GM21717 (cell line): ENCODE data around the gene STK11.
"Not testable (repeated sequence)": the region's sequence is repeated elsewhere in the genome, so short reads cannot be mapped to it uniquely, and the experiment has no call there.

Source experiments
- ATAC-seq: cut with Tn5 transposase; IDR thresholded peaks from one replicate; pipeline ENCODE4 v1.9.1; 2021; ENCODE audit warnings: mild to moderate bottlenecking, moderate library complexity; ENCODE audit not compliant: unreplicated experiment

The STK11 gene

DNA sequence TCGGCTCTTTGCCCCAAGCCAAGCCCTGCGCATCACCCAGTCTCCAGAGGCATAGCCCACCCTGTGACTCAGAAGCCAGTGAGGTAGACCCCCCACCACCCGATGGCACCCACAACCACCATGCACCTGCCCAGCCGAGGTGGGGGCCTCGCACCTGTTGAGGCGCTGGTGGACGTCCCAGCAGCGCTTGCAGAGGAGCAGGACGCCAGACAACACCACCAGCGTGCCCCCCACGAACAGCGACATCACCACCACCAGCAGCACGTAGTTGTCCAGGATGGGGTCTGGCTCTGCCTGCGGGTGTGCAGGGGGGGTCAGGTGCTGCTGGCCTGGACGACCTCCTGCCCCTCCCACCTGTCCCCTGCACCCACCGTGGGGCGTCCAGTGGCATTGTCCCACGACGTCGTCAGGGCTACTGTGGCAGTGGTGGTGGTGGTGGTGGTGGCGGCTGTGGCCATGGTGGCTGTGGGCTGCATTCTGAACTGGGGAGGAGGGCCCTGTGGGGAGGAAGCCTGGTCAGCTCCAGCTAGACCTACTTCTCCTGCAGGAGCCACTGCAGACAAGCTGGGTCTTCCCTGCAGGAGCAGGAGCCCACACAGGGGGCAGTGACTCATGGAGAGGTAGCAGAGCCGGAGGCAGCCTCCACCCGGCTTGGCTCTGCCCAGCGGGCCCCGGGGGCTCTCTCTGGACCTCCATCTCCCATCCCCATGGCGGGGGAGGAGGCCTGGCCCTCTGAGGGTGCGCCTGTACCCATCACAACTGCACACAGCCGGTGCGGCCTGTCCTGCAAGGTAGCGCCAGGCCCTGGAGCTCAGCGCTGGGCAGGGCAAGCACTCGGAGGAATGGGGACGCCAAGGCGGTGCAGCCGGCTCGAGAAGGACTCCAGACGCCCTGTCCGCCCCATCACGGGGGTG lies 30.3 kb downstream of the STK11 start:
- no peak for ATAC-seq

GRCh38 chr19:1236576-1236975 lies 31.0 kb downstream of the STK11 start:
- no peak for ATAC-seq

- no peak for ATAC-seq
Measured at GRCh38 chr19:1237027-1237659, 31.6 kb downstream of the STK11 start.

DNA sequence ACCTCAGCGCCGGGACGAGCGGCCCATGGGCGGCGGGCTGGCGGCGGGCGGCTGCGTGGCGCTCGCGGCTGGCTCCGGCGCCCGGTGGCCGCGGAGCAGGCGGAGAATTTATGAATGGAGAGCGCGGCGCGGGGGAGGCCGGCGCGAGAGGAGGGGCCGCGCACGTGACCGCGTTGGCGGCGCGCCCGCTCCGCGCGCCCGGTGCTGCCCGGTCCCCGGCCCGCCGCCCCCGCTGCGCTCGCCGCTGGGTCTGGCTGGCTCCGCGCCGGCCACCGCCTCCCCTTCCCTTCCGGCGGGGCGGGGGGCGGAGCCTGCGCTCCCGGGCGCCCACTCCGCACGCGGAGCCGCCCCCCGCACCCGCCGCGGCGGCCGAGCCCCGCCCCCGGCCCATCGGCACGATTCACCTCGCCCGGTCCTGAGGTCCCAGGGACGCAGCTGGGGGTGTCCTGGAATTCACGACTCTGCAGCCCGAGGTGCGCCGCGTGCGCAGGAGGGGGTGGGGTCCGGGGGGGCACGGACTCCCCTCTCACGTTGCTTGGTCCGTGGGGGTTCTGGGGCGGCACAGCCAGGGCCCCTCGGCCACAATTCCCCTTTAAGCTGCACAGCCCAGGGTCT lies 32.3 kb downstream of the STK11 start, which contains the start of gene CBARP:
Gene CBARP (minus strand): TSS at position 252 of the 615 bp plus-strand sequence. CDS start 1,905 bp downstream, outside the sequence.
- no peak for ATAC-seq

DNA sequence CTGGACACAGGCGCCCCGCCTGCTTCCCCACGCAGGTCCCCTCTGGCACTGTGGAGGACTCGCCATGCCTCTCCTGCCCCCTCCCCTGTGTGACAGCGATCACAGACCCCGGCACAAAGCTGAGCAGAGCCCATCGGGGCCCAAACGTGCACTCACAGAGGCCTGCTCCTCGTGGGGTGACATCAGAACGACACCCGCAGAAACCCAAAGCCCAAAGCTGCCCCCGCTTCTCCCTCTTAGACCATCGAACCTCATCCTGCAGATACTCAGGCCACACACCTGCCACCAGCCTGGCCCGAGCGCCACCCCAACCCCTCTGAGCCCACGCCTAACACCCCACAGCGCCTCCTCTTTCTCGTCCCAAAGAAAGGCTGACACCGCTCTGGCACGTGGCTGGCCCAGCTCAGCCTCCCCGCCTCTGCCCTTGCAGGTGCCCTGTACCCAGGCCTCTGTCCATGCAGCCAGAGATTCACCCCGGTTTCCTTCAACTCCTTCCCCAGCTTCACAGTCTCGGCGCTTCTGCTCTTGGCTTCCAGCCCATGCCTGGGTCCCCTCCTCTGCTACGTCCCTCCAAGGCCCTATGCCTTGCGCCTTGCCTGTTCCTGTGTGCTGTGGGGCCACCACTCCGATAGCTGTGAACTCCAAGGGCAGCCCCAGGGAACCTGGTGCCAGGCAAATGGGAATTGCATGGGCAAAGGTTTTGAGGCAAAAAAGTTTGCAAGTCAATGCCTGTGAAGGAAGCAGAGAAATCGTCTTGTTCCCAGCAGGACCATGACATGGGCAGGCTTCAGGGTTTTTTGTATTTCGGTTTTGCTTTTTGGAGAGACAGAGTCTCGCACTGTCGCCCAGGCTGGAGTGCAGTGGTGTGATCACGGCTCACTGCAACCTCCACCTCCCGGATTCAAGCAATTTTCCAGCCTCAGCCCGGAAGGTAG lies 33.1 kb downstream of the STK11 start:
- no peak for ATAC-seq

DNA sequence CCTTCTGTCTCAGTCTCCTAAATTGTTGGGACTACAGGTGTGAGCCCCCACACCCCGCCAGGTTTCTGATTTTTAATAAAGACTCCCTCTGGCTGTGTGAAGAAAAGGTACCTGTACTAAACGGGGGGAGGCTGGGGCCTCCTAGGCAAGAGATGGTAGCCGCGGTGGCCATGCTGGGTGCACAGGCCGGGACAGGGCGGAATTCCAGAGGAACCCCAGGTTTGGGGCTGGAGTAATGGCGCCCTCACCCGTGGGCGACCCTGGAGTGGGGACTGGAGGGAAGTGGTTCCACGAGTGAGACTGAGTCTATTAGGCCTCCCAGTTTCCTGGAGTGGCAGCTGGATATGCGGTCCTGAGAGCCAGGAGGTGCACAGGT lies 33.8 kb downstream of the STK11 start:
- no peak for ATAC-seq

DNA sequence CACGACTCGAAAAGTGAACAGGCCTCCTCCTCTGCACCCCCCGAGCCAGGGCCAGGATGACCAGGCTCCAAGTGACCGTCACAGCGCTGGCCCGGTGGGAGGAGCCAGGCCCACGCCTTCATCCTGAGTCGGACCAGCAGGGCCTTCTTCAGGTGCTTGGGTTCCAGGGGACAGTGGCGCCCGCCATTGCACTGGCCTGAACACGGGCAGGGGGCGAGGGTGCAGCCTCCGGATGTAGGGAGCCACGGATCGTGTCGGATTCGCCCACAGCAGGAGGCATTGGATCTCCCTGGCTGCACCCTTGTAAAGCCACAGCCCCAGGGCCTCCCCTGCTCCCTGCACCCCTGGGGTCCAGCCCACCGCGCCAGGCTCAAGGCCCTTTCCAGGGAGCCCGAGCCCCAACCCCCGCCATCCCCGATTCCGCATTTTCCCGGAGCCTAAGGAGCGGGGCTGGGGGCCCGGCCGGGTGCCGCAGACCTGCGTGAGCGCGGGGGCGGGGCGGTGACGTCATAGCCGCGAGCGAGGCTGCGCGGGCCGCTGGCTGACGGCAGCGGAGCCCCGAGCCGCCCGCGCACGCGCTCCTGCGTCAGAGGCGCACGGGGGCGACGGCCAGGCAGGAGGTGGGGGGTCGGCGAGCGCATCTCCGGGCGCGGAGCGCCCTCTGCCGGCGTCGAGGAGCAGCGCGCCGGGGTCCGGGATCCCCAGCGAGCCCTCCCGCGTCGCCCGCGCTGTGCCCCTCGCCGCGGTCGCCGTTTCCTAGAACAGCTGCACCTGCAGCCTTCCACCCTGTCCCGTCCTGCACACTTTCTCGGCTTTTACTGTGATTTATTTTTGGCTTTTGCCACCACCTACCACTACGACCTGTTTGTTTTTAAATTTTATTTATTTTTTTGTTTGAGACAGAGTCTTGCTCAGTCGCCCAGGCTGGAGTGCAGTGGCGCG lies 34.5 kb downstream of the STK11 start:
- ATAC-seq, result peak; percentile 28

GRCh38 chr19:1240925-1241324 lies 35.3 kb downstream of the STK11 start:
- ATAC-seq, result no peak

DNA sequence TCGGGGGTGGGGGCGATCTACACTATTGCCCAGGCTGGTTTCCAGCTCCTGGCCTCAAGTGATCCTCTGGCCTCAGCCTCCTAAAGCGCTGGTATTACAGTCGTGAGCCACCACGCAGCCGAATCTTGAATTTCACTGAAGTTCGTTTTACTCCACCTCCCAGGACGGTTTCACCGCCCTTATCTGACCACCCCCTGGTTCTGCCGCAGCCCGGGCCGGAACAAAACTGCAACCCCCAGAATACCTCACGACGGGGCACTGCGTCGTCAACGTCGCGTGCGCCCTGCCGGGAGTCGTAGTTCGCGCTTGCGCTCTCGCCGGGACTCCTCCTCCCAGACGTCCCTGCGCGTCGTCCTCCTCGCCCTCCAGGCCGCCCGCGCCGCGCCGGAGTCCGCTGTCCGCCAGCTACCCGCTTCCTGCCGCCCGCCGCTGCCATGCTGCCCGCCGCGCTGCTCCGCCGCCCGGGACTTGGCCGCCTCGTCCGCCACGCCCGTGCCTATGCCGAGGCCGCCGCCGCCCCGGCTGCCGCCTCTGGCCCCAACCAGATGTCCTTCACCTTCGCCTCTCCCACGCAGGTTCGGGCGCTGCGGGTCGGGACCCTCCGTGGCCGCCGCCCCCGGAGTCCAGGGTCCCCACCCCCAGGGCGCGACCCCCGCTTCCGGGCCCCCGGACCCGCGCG lies 36.0 kb downstream of the STK11 start, which contains the start of gene ATP5F1D:
Gene ATP5F1D (plus strand): TSS at position 335 of the 679 bp plus-strand sequence. CDS start 100 bp downstream, at position 435.
- ATAC-seq, result no peak

GRCh38 chr19:1243768-1244692 lies 38.5 kb downstream of the STK11 start:
- ATAC-seq, result no peak

DNA sequence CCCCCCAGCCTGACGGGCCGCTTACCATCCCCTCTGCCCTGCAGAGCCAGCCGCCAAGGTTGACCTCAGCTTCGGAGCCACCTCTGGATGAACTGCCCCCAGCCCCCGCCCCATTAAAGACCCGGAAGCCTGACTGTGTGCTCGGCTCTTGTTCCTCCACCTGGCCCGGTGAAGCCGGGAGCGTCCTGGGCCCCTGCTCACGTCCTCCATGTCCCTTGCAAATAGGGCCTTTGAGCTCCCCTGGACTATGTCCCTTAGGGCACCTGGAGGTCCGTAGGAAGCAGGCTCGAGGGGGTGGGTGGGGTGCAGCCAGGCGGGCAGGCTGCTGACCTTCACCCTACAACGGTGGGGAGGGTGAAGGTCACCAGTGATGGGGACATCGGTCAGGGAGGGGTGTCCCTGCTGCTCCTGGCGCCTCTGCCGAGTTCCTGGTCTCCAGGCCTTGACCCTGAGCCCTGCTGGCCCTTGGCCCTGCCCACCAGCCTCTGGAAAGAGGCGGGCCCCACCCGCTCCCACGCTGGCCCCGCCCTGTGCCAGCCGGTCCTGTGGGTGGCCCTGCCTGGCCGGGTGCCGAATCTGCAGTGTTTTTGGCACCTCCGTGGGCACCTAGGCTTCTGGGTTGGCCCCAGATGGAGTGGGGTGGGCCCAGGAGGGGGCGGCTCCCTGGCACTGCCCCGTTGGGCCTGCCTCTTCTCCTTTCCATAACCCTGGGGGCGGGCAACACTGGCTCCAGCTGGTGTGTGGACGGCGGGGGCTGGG lies 39.3 kb downstream of the STK11 start:
- no peak for ATAC-seq

GRCh38 chr19:1245494-1246264 lies 40.1 kb downstream of the STK11 start:
- no peak for ATAC-seq

DNA sequence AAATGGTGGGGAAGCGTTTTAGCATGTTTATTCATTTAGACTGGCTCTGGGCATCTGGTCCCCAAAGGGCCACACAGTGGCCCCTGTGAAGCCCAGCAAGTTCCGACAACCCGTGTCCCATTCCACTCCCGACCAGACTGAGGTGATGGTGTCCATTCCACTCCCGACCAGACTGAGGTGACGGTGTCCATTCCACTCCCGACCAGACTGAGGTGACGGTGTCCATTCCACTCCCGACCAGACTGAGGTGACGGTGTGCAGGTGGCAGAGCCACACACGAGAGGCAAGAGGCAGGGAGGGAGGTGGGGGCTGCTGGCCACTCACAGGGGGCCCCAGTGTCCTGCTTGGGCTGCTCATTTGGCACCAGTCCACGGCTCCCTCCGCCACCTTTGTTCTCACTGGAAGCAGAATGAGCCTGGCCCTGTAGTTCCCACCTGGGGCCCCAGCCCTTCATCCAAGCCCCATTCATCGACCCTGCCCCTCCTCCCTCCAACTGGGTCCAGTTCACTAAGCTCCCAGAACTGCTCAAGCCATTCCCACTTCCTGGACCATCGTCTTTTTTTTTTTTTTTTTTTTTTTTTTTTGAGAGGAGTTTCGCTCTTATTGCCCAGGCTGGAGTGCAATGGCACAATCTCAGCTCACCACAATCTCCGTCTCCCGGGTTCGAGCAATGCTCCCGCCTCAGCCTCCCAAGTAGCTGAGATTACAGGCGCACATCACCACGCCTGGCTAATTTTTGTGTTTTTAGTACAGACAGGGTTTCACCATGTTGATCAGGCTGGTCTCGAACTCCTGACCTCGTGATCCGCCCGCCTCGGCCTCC lies 40.9 kb downstream of the STK11 start:
- not testable (repeated sequence) for ATAC-seq

- ATAC-seq, result no peak
Measured at GRCh38 chr19:1247748-1248138, 42.2 kb downstream of the STK11 start.

GRCh38 chr19:1248139-1248785 lies 42.7 kb downstream of the STK11 start, which contains the start of gene MIDN:
MIDN (plus strand) TSS chr19:1248583; CDS start chr19:1250297, 1,714 bp downstream.
- ATAC-seq, result peak; percentile 3
